NCI-H524 (cell line): ENCODE data around the gene SULF2.

Experiments used
- DNase-seq, 2 experiments: peaks; one replicate each; lab custom pipeline; 2025; lab: John Stamatoyannopoulos, UW

Gene SULF2

GRCh38 chr20:47648943-47649342 is 136.3 kb downstream of the SULF2 start:
- DNase-seq, result no peak

- DNase-seq, result no peak
Measured at GRCh38 chr20:47647994-47648393, 137.3 kb downstream of the SULF2 start.

GRCh38 chr20:47645632-47646031 is 139.6 kb downstream of the SULF2 start:
- DNase-seq, result no peak

GRCh38 chr20:47642624-47643023 is 142.7 kb downstream of the SULF2 start:
- no peak for DNase-seq

GRCh38 chr20:47642118-47642517 is 143.2 kb downstream of the SULF2 start:
- no peak for DNase-seq

- DNase-seq, result no peak
Measured at GRCh38 chr20:47638851-47639250, 146.4 kb downstream of the SULF2 start.

- no peak for DNase-seq
Measured at GRCh38 chr20:47635256-47635655, 150.0 kb downstream of the SULF2 start.

GRCh38 chr20:47631078-47631477 is 154.2 kb downstream of the SULF2 start:
- DNase-seq, result no peak

- DNase-seq, result no peak
Measured at GRCh38 chr20:47629907-47630306, 155.4 kb downstream of the SULF2 start.

GRCh38 chr20:47627540-47627939 is 157.7 kb downstream of the SULF2 start:
- DNase-seq, result no peak

- DNase-seq, result no peak
Measured at GRCh38 chr20:47623206-47623605, 162.1 kb downstream of the SULF2 start.

- no peak for DNase-seq
Measured at GRCh38 chr20:47622118-47622665, 163.1 kb downstream of the SULF2 start.

GRCh38 chr20:47620808-47621805 is 164.2 kb downstream of the SULF2 start:
- peak in 1 of 2 experiments; percentile 52 for DNase-seq

- no peak for DNase-seq
Measured at GRCh38 chr20:47618479-47618878, 166.8 kb downstream of the SULF2 start.

- DNase-seq, result no peak
Measured at GRCh38 chr20:47614703-47615309, 170.5 kb downstream of the SULF2 start.

- no peak for DNase-seq
Measured at GRCh38 chr20:47612670-47613069, 172.6 kb downstream of the SULF2 start.

- DNase-seq, result no peak
Measured at GRCh38 chr20:47611785-47612184, 173.5 kb downstream of the SULF2 start.

GRCh38 chr20:47610945-47611250 is 174.4 kb downstream of the SULF2 start:
- DNase-seq, result no peak

GRCh38 chr20:47610247-47610944 is 174.9 kb downstream of the SULF2 start:
- DNase-seq, result no peak

- no peak for DNase-seq
Measured at GRCh38 chr20:47609001-47609400, 176.3 kb downstream of the SULF2 start.
